GM23248 (cell line): ENCODE data around the gene LIN28A.

Source experiments
- EZH2 ChIP-seq: fragments of 200-600 bp; sonication (generic); IDR thresholded peaks from 2 replicates; pipeline ENCODE4 v1.6.1; 2018; ENCODE audit warnings: antibody characterized with exemption, mild to moderate bottlenecking; ENCODE audit not compliant: insufficient read depth, poor library complexity, severe bottlenecking
- EZH2phosphoT487 ChIP-seq: fragments of 200-600 bp; sonication (generic); IDR thresholded peaks from 2 replicates; pipeline ENCODE4 v1.6.1; 2018; ENCODE audit warnings: antibody characterized with exemption, moderate library complexity, mild to moderate bottlenecking, low read depth; ENCODE audit not compliant: insufficient read depth

DNA sequence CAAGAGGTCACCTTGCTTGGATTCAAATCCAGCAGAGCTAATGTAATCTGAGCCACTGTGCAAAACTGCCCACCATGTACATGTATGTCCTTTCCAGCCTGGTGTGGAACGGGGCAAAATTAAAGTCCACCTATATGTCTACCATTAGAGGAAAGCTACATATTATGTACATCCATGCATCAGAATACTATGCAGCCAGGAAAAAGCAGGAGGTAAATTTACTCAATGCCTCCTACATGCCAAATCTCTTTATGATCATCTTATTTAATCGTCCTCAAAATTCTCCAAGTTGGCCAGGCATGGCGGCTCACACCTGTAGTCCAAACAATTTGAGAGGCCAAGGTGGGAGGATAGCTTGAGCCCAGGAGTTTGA, 31.8 kb upstream of the LIN28A start:
- no peak for TF ChIP-seq EZH2
- TF ChIP-seq EZH2phosphoT487, result no peak
